GM23338 (cell line): Measurements from ENCODE around the gene ERMARD. TPM values are rescaled to one million over a fixed set of nuclear protein-coding genes. Genes with fewer than 3 reads are reported as not detected.

Experiments used
- ATAC-seq: fragments of 200-7000 bp; cut with Tn5 transposase; 3 replicates; pipeline ENCODE4 v1.9.1; 2020
- DNase-seq: peaks from one replicate; pipeline ENCODE4 v3.0.0-alpha.2; 2015; ENCODE audit warnings: low spot score
- H2AFZ ChIP-seq: fragments of 200-600 bp; sonication (generic); 2 replicates; pipeline ENCODE4 v1.8.0; 2016; ENCODE audit warnings: antibody characterized with exemption, mild to moderate bottlenecking, moderate library complexity
- H3F3A ChIP-seq: fragments of 200-600 bp; sonication (generic); replicated peaks from 2 replicates; pipeline ENCODE4 v1.8.0; 2017; ENCODE audit warnings: antibody characterized with exemption, mixed run types, low read depth
- H3K27ac ChIP-seq: fragments of 200-600 bp; sonication (generic); 2 replicates; pipeline ENCODE4 v1.6.1; 2016; ENCODE audit warnings: low read depth
- H3K27me3 ChIP-seq: fragments of 200-600 bp; sonication (generic); 2 replicates; pipeline ENCODE4 v1.8.0; 2016; ENCODE audit warnings: mild to moderate bottlenecking, mixed run types, moderate library complexity; ENCODE audit not compliant: insufficient read depth
- H3K36me3 ChIP-seq: fragments of 200-600 bp; sonication (generic); 2 replicates; pipeline ENCODE4 v1.8.0; 2016; ENCODE audit warnings: mild to moderate bottlenecking; ENCODE audit not compliant: insufficient read depth
- H3K4me1 ChIP-seq: fragments of 200-600 bp; sonication (generic); 2 replicates; pipeline ENCODE4 v1.8.0; 2016; ENCODE audit warnings: mild to moderate bottlenecking, moderate library complexity; ENCODE audit not compliant: insufficient read depth
- H3K4me2 ChIP-seq: fragments of 200-600 bp; sonication (generic); 2 replicates; pipeline ENCODE4 v1.7.1; 2017; ENCODE audit warnings: mixed run types
- H3K4me3 ChIP-seq: fragments of 200-600 bp; sonication (generic); 2 replicates; pipeline ENCODE4 v1.6.1; 2016; ENCODE audit warnings: mixed run types
- H3K79me2 ChIP-seq: fragments of 200-600 bp; sonication (generic); replicated peaks from 2 replicates; pipeline ENCODE4 v1.8.0; 2017; ENCODE audit warnings: mild to moderate bottlenecking; ENCODE audit not compliant: insufficient read depth
- H3K9me2 ChIP-seq: fragments of 200-600 bp; sonication (generic); 2 replicates; pipeline ENCODE4 v1.8.0; 2017; ENCODE audit not compliant: insufficient read depth
- H4K20me1 ChIP-seq: fragments of 200-600 bp; sonication (generic); replicated peaks from 2 replicates; pipeline ENCODE4 v1.8.0; 2017; ENCODE audit warnings: mild to moderate bottlenecking; ENCODE audit not compliant: insufficient read depth
- H3K27ac Mint-ChIP-seq: 2 replicates; pipeline ENCODE4 v1.8.0; 2020; ENCODE audit warnings: inconsistent platforms, mild to moderate bottlenecking, moderate library complexity, mixed read lengths
- H3K27me3 Mint-ChIP-seq: 3 replicates; pipeline ENCODE4 v1.8.0; 2022; ENCODE audit warnings: low read depth, mild to moderate bottlenecking, moderate library complexity, mixed read lengths, inconsistent platforms; ENCODE audit not compliant: insufficient read depth, poor library complexity
- H3K36me3 Mint-ChIP-seq: 3 replicates; pipeline ENCODE4 v1.8.0; 2021; ENCODE audit warnings: low read depth, mild to moderate bottlenecking, inconsistent platforms, moderate library complexity, mixed read lengths
- H3K4me1 Mint-ChIP-seq: 3 replicates; pipeline ENCODE4 v1.8.0; 2020; ENCODE audit warnings: mild to moderate bottlenecking, inconsistent platforms, mixed read lengths
- H3K4me3 Mint-ChIP-seq: 3 replicates; pipeline ENCODE4 v1.8.0; 2021; ENCODE audit warnings: moderate library complexity, mild to moderate bottlenecking, inconsistent platforms, mixed read lengths
- H3K9me3 Mint-ChIP-seq: 3 replicates; pipeline ENCODE4 v1.8.0; 2020; ENCODE audit warnings: moderate library complexity, mild to moderate bottlenecking, inconsistent platforms, mixed read lengths
- CREB1 ChIP-seq: fragments of 250-450 bp; sonication (Bioruptor Pico); IDR thresholded peaks from 2 replicates; pipeline ENCODE4 v1.5.0; 2020; ENCODE audit warnings: low read depth, mild to moderate bottlenecking, moderate library complexity
- EZH2 ChIP-seq: fragments of 200-600 bp; sonication (generic); IDR thresholded peaks from one replicate; pipeline ENCODE4 v1.8.0; 2017; ENCODE audit warnings: antibody characterized with exemption, mild to moderate bottlenecking, low read depth; ENCODE audit not compliant: unreplicated experiment
- EZH2phosphoT487 ChIP-seq: fragments of 200-600 bp; sonication (generic); IDR thresholded peaks from one replicate; pipeline ENCODE4 v1.8.1; 2018; ENCODE audit warnings: antibody characterized with exemption; ENCODE audit not compliant: unreplicated experiment
- JUNB ChIP-seq: IDR thresholded peaks from one replicate; pipeline ENCODE4 v1.6.1; 2016; ENCODE audit warnings: antibody characterized with exemption; ENCODE audit not compliant: unreplicated experiment
- NANOG ChIP-seq: IDR thresholded peaks from 2 replicates; pipeline ENCODE4 v1.6.1; 2016; ENCODE audit warnings: antibody characterized with exemption, borderline replicate concordance
- POLR2AphosphoS5 ChIP-seq: IDR thresholded peaks from 2 replicates; pipeline ENCODE4 v1.6.1; 2016; ENCODE audit warnings: antibody characterized with exemption, low read depth
- REST ChIP-seq: IDR thresholded peaks from one replicate; pipeline ENCODE4 v1.6.1; 2018; ENCODE audit warnings: antibody characterized with exemption; ENCODE audit not compliant: unreplicated experiment
- STAT1 ChIP-seq: IDR thresholded peaks from one replicate; pipeline ENCODE4 v1.6.1; 2016; ENCODE audit warnings: antibody characterized with exemption; ENCODE audit not compliant: unreplicated experiment
- ZNF114 ChIP-seq: fragments of 250-450 bp; sonication (Bioruptor Pico); IDR thresholded peaks from 2 replicates; pipeline ENCODE4 v1.5.0; 2020; ENCODE audit warnings: mild to moderate bottlenecking, moderate library complexity
- polyA plus RNA-seq: library from polyadenylated mRNA; unstranded; fragments of >200 nt; fragmentation: Nextera tagmentation; extraction: Ambion mirVana; gene quantifications from 2 replicates; pipeline ENCODE4 v1.2.1, GENCODE V29; 2016
- total RNA-seq: library from RNA; depleted of rRNA; stranded (reverse); fragments of >200 nt; shearing (Covaris generic); gene quantifications from 2 replicates; pipeline ENCODE4 v1.2.3, GENCODE V29; 2014

The ERMARD gene
- total and polyA plus RNA-seq, 2 experiments from 2014 or later: 7.6 to 8.6 TPM

GRCh38 chr6:169738204-169738975 lies 13.0 kb upstream of the ERMARD start:
- no peaks in the 10 kb centered on the region for H3K27me3 ChIP-seq
- peaks cover 8% of the 10 kb centered on the region; the same call in 2 of the 3 replicates for H3K4me1 Mint-ChIP-seq
- H3K36me3 ChIP-seq: no peaks in the 10 kb centered on the region
- no peaks in the 10 kb centered on the region for H4K20me1 ChIP-seq
- H3K27ac Mint-ChIP-seq: no peak overlapping the region; the same call in 1 of the 2 replicates
- H3K4me1 ChIP-seq: no peaks in the 10 kb centered on the region
- no peak overlapping the region for H3K27ac ChIP-seq
- H3K4me2 ChIP-seq: no peak overlapping the region
- H3K4me3 ChIP-seq: no peak overlapping the region
- peak overlapping the region; percentile 73 for H2AFZ ChIP-seq
- H3K4me3 Mint-ChIP-seq: no peak overlapping the region
- peak; percentile 30 for DNase-seq
- 0 out of 2 replicates have a peak, but pooled peaks cover 2% of the 10 kb centered on the region for H3K9me2 ChIP-seq
- no peaks in the 10 kb centered on the region for H3F3A ChIP-seq
- H3K36me3 Mint-ChIP-seq: no peaks in the 10 kb centered on the region
- peak; percentile 74 for ATAC-seq
- no peaks in the 10 kb centered on the region for H3K27me3 Mint-ChIP-seq
- no peak for TF ChIP-seq POLR2AphosphoS5
- TF ChIP-seq EZH2: no peak
- no peak for TF ChIP-seq NANOG
- no peak for TF ChIP-seq CREB1 (CRISPR knock-in tag)
- no peak for TF ChIP-seq REST
- no peak for TF ChIP-seq JUNB
- no peak for TF ChIP-seq STAT1
- H3K79me2 ChIP-seq: no peaks in the 10 kb centered on the region; the same call in 1 of the 2 replicates
- H3K9me3 Mint-ChIP-seq: no peaks in the 10 kb centered on the region

GRCh38 chr6:169738976-169739529 lies 12.4 kb upstream of the ERMARD start:
- H3K4me1 Mint-ChIP-seq: peaks cover 8% of the 10 kb centered on the region; the same call in 2 of the 3 replicates

More at GRCh38 chr6:169738976-169739529, 12.4 kb upstream of the ERMARD start:
- Histone ChIP-seq H3K79me2 (no peaks in the 10 kb centered on the region; the same call in 1 of the 2 replicates), H3K27me3 (no peaks in the 10 kb centered on the region), H3K4me2 (no peak overlapping the region), H4K20me1 (no peaks in the 10 kb centered on the region), H3F3A (no peaks in the 10 kb centered on the region), H3K4me3 (no peak overlapping the region), H2AFZ (peak overlapping the region; percentile 73), H3K27ac (no peak overlapping the region), H3K4me1 (no peaks in the 10 kb centered on the region), H3K36me3 (no peaks in the 10 kb centered on the region), H3K9me2 (0 out of 2 replicates have a peak, but pooled peaks cover 2% of the 10 kb centered on the region)
- no peaks in the 10 kb centered on the region for H3K9me3 Mint-ChIP-seq
- H3K27ac Mint-ChIP-seq: no peak overlapping the region
- no peaks in the 10 kb centered on the region for H3K36me3 Mint-ChIP-seq
- no peaks in the 10 kb centered on the region for H3K27me3 Mint-ChIP-seq
- no peak overlapping the region for H3K4me3 Mint-ChIP-seq
- TF ChIP-seq EZH2: no peak
- no peak for TF ChIP-seq ZNF114 (CRISPR knock-in tag)
- TF ChIP-seq EZH2phosphoT487: no peak
- TF ChIP-seq JUNB: no peak
- no peak for TF ChIP-seq CREB1 (CRISPR knock-in tag)
- ATAC-seq (no peak), DNase-seq (no peak)
